ENCODE results near the gene PTCH2.

Gene PTCH2

DNA sequence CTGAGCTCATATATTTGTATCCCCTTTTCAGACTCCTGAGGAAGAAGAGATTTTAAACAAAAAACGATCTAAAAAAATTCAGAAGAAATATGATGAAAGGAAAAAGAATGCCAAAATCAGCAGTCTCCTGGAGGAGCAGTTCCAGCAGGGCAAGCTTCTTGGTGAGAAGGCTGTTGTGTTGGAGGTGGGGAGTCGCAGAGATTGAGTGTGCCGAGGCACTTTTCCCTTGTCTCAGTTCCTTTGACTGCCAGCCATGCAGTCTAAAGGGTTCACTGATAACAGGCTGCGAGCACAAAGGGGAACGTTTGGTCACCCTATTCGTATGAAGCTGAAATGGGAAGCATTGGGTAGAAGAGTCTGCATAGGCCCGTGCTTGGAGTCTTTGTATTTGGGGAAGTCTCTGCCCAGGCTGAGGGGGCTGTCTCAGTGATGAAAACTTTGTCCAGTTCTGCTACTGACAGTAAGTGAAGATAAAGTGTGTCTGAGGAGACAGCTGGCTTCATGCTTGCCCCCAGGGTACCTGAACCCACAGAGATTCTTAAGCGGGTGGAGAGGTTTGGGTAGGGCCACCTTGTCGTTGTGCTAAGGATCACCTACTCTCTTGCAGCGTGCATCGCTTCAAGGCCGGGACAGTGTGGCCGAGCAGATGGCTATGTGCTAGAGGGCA lies 65.0 kb downstream of the PTCH2 start:
- DNase-seq: no peak

DNA sequence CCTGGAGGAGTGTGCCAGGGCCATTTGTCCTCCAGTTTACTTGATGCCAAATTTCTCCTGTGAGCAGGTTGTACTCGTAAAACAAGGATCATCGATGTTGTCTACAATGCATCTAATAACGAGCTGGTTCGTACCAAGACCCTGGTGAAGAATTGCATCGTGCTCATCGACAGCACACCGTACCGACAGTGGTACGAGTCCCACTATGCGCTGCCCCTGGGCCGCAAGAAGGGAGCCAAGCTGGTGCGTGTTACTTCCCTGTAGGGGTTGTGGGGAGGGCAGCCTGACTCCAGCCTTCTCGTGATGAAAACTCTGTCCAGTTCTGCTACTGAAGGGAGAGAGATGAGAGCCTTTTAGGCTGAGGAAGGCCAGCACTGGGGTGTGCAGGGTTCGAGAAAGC lies 65.5 kb downstream of the PTCH2 start:
- no peak for DNase-seq

- no peak for DNase-seq
These were observed 66.4 kb downstream of the PTCH2 start for GRCh38 chr1:44776730-44777068.

DNA sequence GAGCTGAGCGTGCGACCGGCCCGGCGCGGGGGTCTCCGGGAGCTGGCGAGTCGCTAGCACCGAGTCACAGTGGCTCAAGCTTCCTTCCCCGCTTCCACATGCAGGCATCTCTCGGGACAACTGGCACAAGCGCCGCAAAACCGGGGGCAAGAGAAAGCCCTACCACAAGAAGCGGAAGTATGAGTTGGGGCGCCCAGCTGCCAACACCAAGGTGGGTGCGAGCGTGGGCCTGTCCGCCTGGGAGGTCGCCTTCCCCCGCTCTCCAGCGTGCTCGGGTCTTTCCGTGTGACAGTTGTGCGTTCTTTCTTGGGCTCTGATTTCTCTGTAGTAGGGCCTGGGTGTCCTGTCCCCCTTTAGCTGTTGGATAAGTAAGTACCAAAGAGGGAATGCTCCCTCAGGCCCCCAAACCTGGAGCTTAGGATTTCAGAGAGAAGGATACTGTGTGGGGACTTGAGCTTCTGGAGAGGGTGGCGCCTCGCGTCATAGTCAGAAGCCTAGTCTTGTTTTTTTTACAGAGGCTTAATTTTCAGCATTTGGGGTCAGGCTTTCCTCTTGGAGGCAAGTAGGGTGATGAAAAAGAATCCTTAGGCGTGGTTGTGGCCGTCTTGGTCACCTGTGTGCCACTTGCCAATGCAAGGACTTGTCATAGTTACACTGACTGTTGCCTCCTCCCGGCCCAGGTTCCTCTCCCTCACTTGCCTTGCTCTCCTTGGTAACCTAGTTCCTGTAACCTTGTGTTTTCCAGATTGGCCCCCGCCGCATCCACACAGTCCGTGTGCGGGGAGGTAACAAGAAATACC lies 66.9 kb downstream of the PTCH2 start:
- peak in 3 of 14 donors; percentile 16 to 71 (median 68) for DNase-seq

DNA sequence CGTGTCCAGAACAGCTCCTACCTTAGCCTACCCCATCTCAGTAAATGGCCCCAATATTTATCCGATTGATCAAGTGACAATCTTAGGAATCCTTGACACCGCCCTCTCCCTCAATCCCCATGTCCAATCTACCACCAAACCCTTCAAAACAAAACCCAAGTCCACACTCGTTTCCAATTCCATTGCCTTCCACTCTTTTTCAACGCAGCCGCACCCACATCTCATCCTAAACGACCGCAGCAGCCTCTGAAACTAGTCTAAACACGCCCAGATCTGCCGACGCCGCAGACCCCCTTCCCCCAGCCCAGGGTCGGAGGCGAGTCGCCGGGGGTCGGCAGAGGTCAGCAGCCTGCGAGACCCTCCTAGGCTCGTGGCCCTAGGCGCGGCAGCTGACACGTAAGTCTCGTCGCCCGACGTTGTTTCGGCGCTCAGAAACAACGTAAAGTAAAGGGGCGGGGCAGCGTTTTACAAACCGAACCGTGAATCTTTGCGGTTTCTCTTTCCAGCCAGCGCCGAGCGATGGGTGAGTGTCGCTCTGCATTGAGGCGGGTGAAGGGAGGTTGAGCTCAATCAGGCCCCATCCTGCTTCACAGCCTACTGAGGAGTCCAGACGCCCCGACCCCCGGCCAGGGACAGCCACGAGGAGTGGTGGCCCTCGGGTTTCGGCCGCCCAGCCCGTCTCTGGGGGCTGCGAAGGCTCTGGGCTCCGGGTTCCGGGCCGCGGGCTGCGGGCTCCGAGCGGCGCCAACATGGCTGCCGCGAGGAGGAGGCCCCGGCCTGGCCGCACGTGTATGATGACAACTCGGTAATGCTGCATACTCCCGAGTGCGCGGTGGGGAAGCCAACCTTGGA lies 67.7 kb downstream of the PTCH2 start, which contains the start of gene RPS8:
RPS8 (plus strand) TSS at position 463 of the 852 bp plus-strand sequence; CDS start at position 520, 57 bp downstream.
- peak; percentile 45 to 92 (median 88) for DNase-seq

Measured in C1 segment of cervical spinal cord (tissue), 14 donors.